GM18873 (cell line): Measurements from ENCODE around the gene SMIM35.
A peak's percentile ranks its signal among the peaks of the same experiment; 100 is the strongest.

Experiments used
- ATAC-seq: cut with Tn5 transposase; IDR thresholded peaks from one replicate; pipeline ENCODE4 v1.9.1; 2021; ENCODE audit warnings: mild to moderate bottlenecking, moderate library complexity, moderate number of reproducible peaks; ENCODE audit not compliant: unreplicated experiment, low FRiP score

SMIM35 gene

GRCh38 chr11:118007040-118007439, 79.7 kb downstream of the SMIM35 start:
- no peak for ATAC-seq

- no peak for ATAC-seq
Measured at GRCh38 chr11:118006153-118006534, 80.6 kb downstream of the SMIM35 start.

GRCh38 chr11:118005224-118006152, 81.3 kb downstream of the SMIM35 start:
- no peak for ATAC-seq

- ATAC-seq, result no peak
Measured at GRCh38 chr11:118004543-118005223, 82.1 kb downstream of the SMIM35 start.

- no peak for ATAC-seq
Measured at GRCh38 chr11:118003456-118003855, 83.3 kb downstream of the SMIM35 start.

GRCh38 chr11:118002541-118003423, 84.0 kb downstream of the SMIM35 start:
- no peak for ATAC-seq

GRCh38 chr11:118002010-118002540, 84.7 kb downstream of the SMIM35 start:
- no peak for ATAC-seq

- no peak for ATAC-seq
Measured at GRCh38 chr11:118001494-118001971, 85.2 kb downstream of the SMIM35 start.

GRCh38 chr11:118000850-118001228, 85.9 kb downstream of the SMIM35 start:
- no peak for ATAC-seq

- no peak for ATAC-seq
Measured at GRCh38 chr11:118000067-118000849, 86.5 kb downstream of the SMIM35 start.

- ATAC-seq, result no peak
Measured at GRCh38 chr11:117999354-117999993, 87.3 kb downstream of the SMIM35 start.

GRCh38 chr11:117998664-117999353, 88.0 kb downstream of the SMIM35 start:
- ATAC-seq, result no peak

GRCh38 chr11:117997823-117998579, 88.8 kb downstream of the SMIM35 start:
- ATAC-seq, result peak; percentile 70

- no peak for ATAC-seq
Measured at GRCh38 chr11:117997406-117997805, 89.4 kb downstream of the SMIM35 start.

- ATAC-seq, result no peak
Measured at GRCh38 chr11:117996058-117996457, 90.7 kb downstream of the SMIM35 start.

- no peak for ATAC-seq
Measured at GRCh38 chr11:117995472-117995871, 91.3 kb downstream of the SMIM35 start.

GRCh38 chr11:117993988-117994745, 92.6 kb downstream of the SMIM35 start:
- ATAC-seq, result no peak
